Mesodermal cell (in vitro differentiated cells): Measurements from ENCODE around the gene COL16A1.

Experiments
- H3K27ac ChIP-seq: 2 replicates; pipeline ENCODE4 v1.7.0; 2013; ENCODE audit warnings: mild to moderate bottlenecking, low read depth, low read length, moderate library complexity; ENCODE audit not compliant: severe bottlenecking
- H3K36me3 ChIP-seq: 2 replicates; pipeline ENCODE4 v1.7.1; 2013; ENCODE audit warnings: mild to moderate bottlenecking, low read length, moderate library complexity; ENCODE audit not compliant: control insufficient read depth, insufficient read depth
- H3K4me1 ChIP-seq: one replicate; pipeline ENCODE4 v1.7.1; 2013; ENCODE audit warnings: mild to moderate bottlenecking, low read length; ENCODE audit not compliant: insufficient read depth, control insufficient read depth, poor library complexity, severe bottlenecking
- H3K4me3 ChIP-seq: 2 replicates; pipeline ENCODE4 v1.7.0; 2013; ENCODE audit warnings: low read length, control low read depth, mild to moderate bottlenecking; ENCODE audit not compliant: insufficient read depth, poor library complexity, severe bottlenecking; ENCODE audit errors: extremely low read depth
- H3K9me3 ChIP-seq: 2 replicates; pipeline ENCODE4 v1.7.1; 2013; ENCODE audit warnings: mild to moderate bottlenecking, low read length, moderate library complexity; ENCODE audit not compliant: control insufficient read depth
- WGBS, 2 experiments: methylation state at CpG; one replicate each; pipeline ENCODE4 v1.1.5; 2013; ENCODE audit warnings: missing lambda C conversion rate in 2 of 2; ENCODE audit not compliant: insufficient coverage in 2 of 2; 5-methylcytosine and 5-hydroxymethylcytosine counted together

The COL16A1 gene

GRCh38 chr1:31673433-31673832, 30.4 kb downstream of the COL16A1 start:
- H3K36me3 ChIP-seq, result no peaks in the 10 kb centered on the region
- H3K27ac ChIP-seq, result no peak overlapping the region
- 96 to 98% methylated on average over 8 to 9 of the region's 9 CpGs for WGBS, 2 experiments

DNA sequence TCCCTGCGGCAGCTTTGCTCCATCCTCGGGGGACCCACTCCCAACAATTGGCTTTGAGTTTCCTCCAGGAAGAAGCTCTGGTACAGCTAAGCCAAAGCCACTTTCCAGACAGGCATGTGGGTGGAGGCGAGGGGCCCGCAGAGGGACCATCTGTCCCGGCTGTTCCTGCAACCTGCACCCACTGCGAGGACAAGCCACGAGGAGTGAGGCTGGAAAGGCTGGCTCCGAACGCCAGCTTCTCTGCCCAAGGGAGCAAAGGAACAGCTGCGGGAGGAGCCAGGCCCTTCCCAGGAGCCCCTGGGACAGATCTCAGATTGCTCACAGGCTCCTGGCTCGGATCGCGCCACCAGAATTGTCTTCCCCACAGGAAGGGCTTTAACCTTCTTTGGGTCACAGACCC, 30.8 kb downstream of the COL16A1 start:
- Histone ChIP-seq H3K9me3 (no peaks in the 10 kb centered on the region), H3K4me1 (peaks cover 17% of the 10 kb centered on the region), H3K36me3 (no peaks in the 10 kb centered on the region), H3K27ac (no peak overlapping the region), H3K4me3 (no peak overlapping the region)
- 89 to 90% methylated on average over 11 to 12 of the region's 13 CpGs for WGBS, 2 experiments

More at GRCh38 chr1:31673433-31673832, 30.4 kb downstream of the COL16A1 start:
- Histone ChIP-seq H3K9me3 (no peaks in the 10 kb centered on the region), H3K4me3 (no peak overlapping the region), H3K4me1 (peaks cover 17% of the 10 kb centered on the region)

GRCh38 chr1:31671561-31672201, 32.1 kb downstream of the COL16A1 start:
- Histone ChIP-seq H3K4me1 (peaks cover 17% of the 10 kb centered on the region), H3K4me3 (no peak overlapping the region), H3K9me3 (no peaks in the 10 kb centered on the region), H3K27ac (no peak overlapping the region), H3K36me3 (no peaks in the 10 kb centered on the region)
- WGBS, 2 experiments, result 94 to 95% methylated on average over 7 of the region's 8 CpGs

GRCh38 chr1:31671147-31671546, 32.7 kb downstream of the COL16A1 start:
- Histone ChIP-seq H3K9me3 (no peaks in the 10 kb centered on the region), H3K27ac (no peak overlapping the region), H3K4me3 (no peak overlapping the region), H3K36me3 (no peaks in the 10 kb centered on the region), H3K4me1 (peaks cover 21% of the 10 kb centered on the region)
- 94 to 96% methylated on average over 9 to 11 of the region's 11 CpGs for whole genome bisulfite sequencing, 2 experiments

GRCh38 chr1:31670593-31670964, 33.2 kb downstream of the COL16A1 start:
- no peaks in the 10 kb centered on the region for H3K9me3 ChIP-seq
- no peak overlapping the region for H3K4me3 ChIP-seq
- H3K27ac ChIP-seq, result no peak overlapping the region
- H3K4me1 ChIP-seq, result peaks cover 19% of the 10 kb centered on the region
- H3K36me3 ChIP-seq, result no peaks in the 10 kb centered on the region
- WGBS, 2 experiments, result 90 to 97% methylated on average over 6 of the region's 6 CpGs

GRCh38 chr1:31669786-31670592, 33.8 kb downstream of the COL16A1 start:
- H3K9me3 ChIP-seq, result no peaks in the 10 kb centered on the region
- H3K36me3 ChIP-seq, result no peaks in the 10 kb centered on the region
- WGBS, 2 experiments, result 69 to 70% methylated on average over 29 to 30 of the region's 30 CpGs
- H3K27ac ChIP-seq, result no peak overlapping the region
- no peak overlapping the region for H3K4me3 ChIP-seq
- peaks cover 13% of the 10 kb centered on the region for H3K4me1 ChIP-seq

DNA sequence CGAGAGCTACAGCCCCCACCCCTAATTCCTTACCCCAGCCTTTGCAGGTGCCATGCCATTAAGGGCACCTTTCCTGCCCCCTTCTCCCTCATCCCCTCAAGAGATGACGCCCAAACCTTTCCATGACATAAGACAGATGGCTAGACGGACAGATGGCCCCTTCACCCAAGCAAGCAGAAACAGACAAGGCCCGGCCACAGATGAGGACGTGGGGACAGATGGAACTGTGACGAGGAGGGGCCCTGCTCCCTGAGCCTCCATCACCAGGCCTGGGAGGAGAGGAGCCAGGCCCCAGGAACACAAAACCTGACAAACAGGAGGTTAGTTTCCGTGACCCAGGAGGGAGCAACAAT, 34.4 kb downstream of the COL16A1 start:
- Histone ChIP-seq H3K4me3 (no peak overlapping the region), H3K36me3 (no peaks in the 10 kb centered on the region), H3K4me1 (peaks cover 7% of the 10 kb centered on the region), H3K27ac (no peak overlapping the region), H3K9me3 (no peaks in the 10 kb centered on the region)
- WGBS, 2 experiments, result 89 to 93% methylated on average over 6 to 7 of the region's 7 CpGs

DNA sequence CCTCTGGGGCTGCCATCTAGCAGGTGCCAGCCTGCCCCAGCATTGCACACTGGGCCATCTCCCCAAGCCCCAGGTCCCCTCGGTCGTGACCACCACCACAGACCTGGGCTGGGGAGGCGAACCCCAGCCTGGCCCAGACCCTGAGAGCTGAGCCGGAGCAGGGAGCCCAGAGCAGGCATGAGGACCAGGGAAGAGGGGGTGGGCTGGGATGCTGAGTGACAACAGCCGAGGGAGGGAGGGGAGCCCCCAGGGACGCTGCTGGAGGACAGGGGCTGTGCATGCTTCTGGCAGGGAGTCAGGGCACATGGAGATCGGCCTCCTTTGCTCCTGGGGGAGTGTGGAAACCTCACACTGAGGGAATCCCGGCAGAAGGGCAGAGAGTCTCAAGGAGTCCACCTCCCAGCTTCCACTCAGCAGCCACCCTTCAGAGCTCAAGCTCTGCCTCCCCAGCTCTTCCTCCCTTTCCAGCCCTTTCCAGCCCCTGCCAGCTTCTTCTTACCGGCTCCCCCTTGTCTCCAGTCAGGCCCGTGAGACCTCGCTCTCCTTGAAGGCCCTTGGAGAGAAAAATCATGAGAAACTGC, 35.4 kb downstream of the COL16A1 start:
- 91 to 97% methylated on average over 5 to 7 of the region's 11 CpGs for WGBS, 2 experiments
- H3K4me3 ChIP-seq, result no peak overlapping the region
- no peak overlapping the region for H3K27ac ChIP-seq
- peaks cover 5% of the 10 kb centered on the region for H3K4me1 ChIP-seq
- H3K36me3 ChIP-seq, result no peaks in the 10 kb centered on the region
- no peaks in the 10 kb centered on the region for H3K9me3 ChIP-seq

GRCh38 chr1:31667065-31667785, 36.6 kb downstream of the COL16A1 start:
- Histone ChIP-seq H3K27ac (no peak overlapping the region), H3K4me3 (no peak overlapping the region), H3K4me1 (peaks cover 5% of the 10 kb centered on the region), H3K9me3 (no peaks in the 10 kb centered on the region), H3K36me3 (no peaks in the 10 kb centered on the region)
- 92 to 95% methylated on average over 14 to 19 of the region's 19 CpGs for WGBS, 2 experiments

DNA sequence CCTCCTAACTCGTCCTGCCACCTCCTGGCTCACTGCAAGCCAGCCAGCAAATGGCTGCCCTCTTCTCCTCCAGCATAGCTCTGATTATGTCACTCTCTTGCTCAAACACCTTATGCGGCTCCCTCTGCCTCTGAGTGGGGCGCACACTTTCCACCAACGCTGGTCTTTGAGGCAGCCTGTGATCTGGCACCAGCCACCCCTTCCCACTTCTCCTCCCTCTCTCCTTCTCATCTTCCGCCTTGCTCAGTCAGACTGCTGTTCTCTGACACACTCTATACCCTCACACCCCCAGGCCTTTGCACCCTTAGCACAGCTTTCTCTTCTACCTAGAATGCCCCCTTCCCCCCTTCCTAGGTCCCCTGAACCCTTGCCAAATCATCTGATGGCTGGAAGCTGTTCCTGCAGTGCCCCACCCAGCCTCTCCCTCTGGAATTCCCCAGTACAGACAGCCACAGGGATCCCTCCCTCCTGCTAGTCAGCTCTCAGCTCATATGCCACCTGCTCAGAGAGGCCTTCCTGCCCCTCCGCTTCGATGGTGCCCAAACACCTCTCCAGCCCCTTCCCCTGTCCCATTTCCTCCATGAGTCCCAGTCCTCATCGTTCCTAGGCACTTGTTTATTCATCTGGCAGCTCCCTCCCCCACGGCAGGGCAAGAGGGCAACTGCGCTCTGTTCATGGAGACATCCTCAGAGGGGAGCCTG, 37.4 kb downstream of the COL16A1 start:
- Histone ChIP-seq H3K36me3 (no peaks in the 10 kb centered on the region), H3K4me3 (no peak overlapping the region), H3K4me1 (peaks cover 5% of the 10 kb centered on the region), H3K27ac (no peak overlapping the region), H3K9me3 (no peaks in the 10 kb centered on the region)
- 72 to 74% methylated on average over 7 of the region's 10 CpGs for WGBS, 2 experiments
